Mucosa of descending colon (tissue), 3 donors: Measurements from ENCODE around the gene ISCA2. TPM values are rescaled to one million over a fixed set of nuclear protein-coding genes. Genes with fewer than 3 reads are reported as not detected.

ENCODE experiments used
- ATAC-seq: fragments of 200-7000 bp; cut with Tn5 transposase; one replicate; pipeline ENCODE4 v1.9.1; 2020; ENCODE audit warnings: mild to moderate bottlenecking, moderate library complexity
- DNase-seq, 3 donors: peaks; one replicate each; pipeline ENCODE4 v3.0.0-alpha.2; 2020
- H3K36me3 ChIP-seq: fragments of 200-600 bp; one replicate; pipeline ENCODE4 v1.8.0; 2021; ENCODE audit warnings: low read depth, mild to moderate bottlenecking
- H3K4me1 ChIP-seq: fragments of 200-600 bp; one replicate; pipeline ENCODE4 v1.8.0; 2021; ENCODE audit warnings: low read depth, mild to moderate bottlenecking
- H3K4me3 ChIP-seq: fragments of 200-600 bp; one replicate; pipeline ENCODE4 v1.8.0; 2021; ENCODE audit warnings: mild to moderate bottlenecking
- H3K9me3 ChIP-seq: fragments of 200-600 bp; one replicate; pipeline ENCODE4 v1.8.0; 2021; ENCODE audit warnings: mild to moderate bottlenecking
- CTCF ChIP-seq: fragments of 200-600 bp; IDR thresholded peaks from one replicate; pipeline ENCODE4 v1.8.0; 2022; ENCODE audit warnings: antibody characterized with exemption, mild to moderate bottlenecking
- intact Hi-C, 2 donors: fragments of 100-400 bp; cut with DNase I in 1 of 2; cut with micrococcal nuclease in 1 of 2; formaldehyde crosslinking; loops; one replicate each; pipeline versions ENCODE4 v1.11.0 to v1.11.1; 2022; cut with DNase I, micrococcal nuclease
- total RNA-seq, 3 donors: library from RNA; stranded (reverse); fragmentation: NEBNext Ultra II Directional in 2 of 3; extraction: Animal tissue kit (Norgen Biotek cat#: 25700) in 2 of 3; gene quantifications; one replicate each; pipeline versions ENCODE4 v1.2.1 to v1.2.4, GENCODE V29; 2021 to 2023
- donor health status: DM: no; HTN: no; CAD: no; lungs with moderate emphysema.
- donor health status: DM: no; HTN: no; CAD: no.
- donor health status: DM: no; HTN: yes; CAD: no.

The ISCA2 gene
- total RNA-seq, 3 donors from 2014 or later: 22.4 to 36.1 (median 30.0) TPM

- intact Hi-C loops: no loop called here
- no peaks in the 10 kb centered on the region for H3K9me3 ChIP-seq
Observed at GRCh38 chr14:74515891-74516412, 22.4 kb downstream of the ISCA2 start.

GRCh38 chr14:74516451-74517160 is 23.0 kb downstream of the ISCA2 start:
- peak in 2 of 3 donors; percentile 5 to 31 for DNase-seq
- no peak overlapping the region for H3K4me3 ChIP-seq
- H3K9me3 ChIP-seq: no peaks in the 10 kb centered on the region
- no peaks in the 10 kb centered on the region for H3K4me1 ChIP-seq
- intact Hi-C loops: no loop called here
- no peak for ATAC-seq
- TF ChIP-seq CTCF: no peak
- H3K36me3 ChIP-seq: no peaks in the 10 kb centered on the region

More at GRCh38 chr14:74515891-74516412, 22.4 kb downstream of the ISCA2 start:
- H3K4me3 ChIP-seq: no peak overlapping the region
- no peaks in the 10 kb centered on the region for H3K4me1 ChIP-seq
- ATAC-seq (no peak), DNase-seq (peak in 2 of 3 donors; percentile 16 to 24)
- no peak for TF ChIP-seq CTCF
- H3K36me3 ChIP-seq: no peaks in the 10 kb centered on the region

GRCh38 chr14:74517731-74518130 is 24.2 kb downstream of the ISCA2 start:
- no peak for TF ChIP-seq CTCF
- no peak overlapping the region for H3K4me3 ChIP-seq
- H3K4me1 ChIP-seq: no peaks in the 10 kb centered on the region
- DNase-seq: peak in 1 of 3 donors; percentile 4
- no peaks in the 10 kb centered on the region for H3K9me3 ChIP-seq
- ATAC-seq: no peak
- no peaks in the 10 kb centered on the region for H3K36me3 ChIP-seq
- intact Hi-C loops: no loop called here

- H3K9me3 ChIP-seq: no peaks in the 10 kb centered on the region
- H3K4me3 ChIP-seq: no peak overlapping the region
- no peak for TF ChIP-seq CTCF
- H3K36me3 ChIP-seq: no peaks in the 10 kb centered on the region
- peak in 2 of 3 donors; percentile 5 to 16 for DNase-seq
- intact Hi-C loops: no loop called here
- ATAC-seq: no peak
- no peaks in the 10 kb centered on the region for H3K4me1 ChIP-seq
Observed at GRCh38 chr14:74518221-74518620, 24.7 kb downstream of the ISCA2 start.

GRCh38 chr14:74519316-74520074 is 25.9 kb downstream of the ISCA2 start:
- TF ChIP-seq CTCF: no peak
- peak in 2 of 3 donors; percentile 10 to 26 for DNase-seq

More at GRCh38 chr14:74519316-74520074, 25.9 kb downstream of the ISCA2 start:
- H3K4me3 ChIP-seq: no peak overlapping the region
- H3K36me3 ChIP-seq: no peaks in the 10 kb centered on the region
- no peaks in the 10 kb centered on the region for H3K9me3 ChIP-seq
- intact Hi-C loops: no loop called here
- H3K4me1 ChIP-seq: no peaks in the 10 kb centered on the region
- ATAC-seq: no peak
